Activated CD8-positive, alpha-beta memory T cell treated with anti-CD3 and anti-CD28 coated beads for 1 hour (primary cell): ENCODE results near the gene ZNF367.
"Not testable (repeated sequence)": the region's sequence is repeated elsewhere in the genome, so short reads cannot be mapped to it uniquely, and the experiment has no call there.

Experiments
- DNase-seq, 2 donors: peaks; one replicate each; pipeline ENCODE4 v3.0.0-alpha.2; 2020; ENCODE audit warnings: low read depth in 1 of 2; ENCODE audit errors: extremely low read depth in 1 of 2

Gene ZNF367

GRCh38 chr9:96400132-96400910 lies 17.8 kb downstream of the ZNF367 start:
- DNase-seq, result no peak

DNA sequence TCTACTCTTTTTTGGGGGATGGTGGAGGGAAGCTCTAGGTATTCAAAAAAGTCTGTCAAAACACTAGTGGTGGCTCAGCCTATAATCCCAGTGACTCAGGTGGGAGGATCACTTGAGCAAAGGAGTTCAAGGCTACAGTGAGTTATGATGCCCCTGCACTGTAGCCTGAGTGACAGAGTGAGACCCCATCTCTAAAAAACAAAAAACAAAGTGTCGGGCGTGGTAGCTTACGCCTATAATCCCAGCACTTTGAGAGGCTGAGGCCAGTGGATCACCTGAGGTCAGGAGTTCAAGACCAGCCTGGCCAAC lies 18.9 kb downstream of the ZNF367 start:
- no peak for DNase-seq

DNA sequence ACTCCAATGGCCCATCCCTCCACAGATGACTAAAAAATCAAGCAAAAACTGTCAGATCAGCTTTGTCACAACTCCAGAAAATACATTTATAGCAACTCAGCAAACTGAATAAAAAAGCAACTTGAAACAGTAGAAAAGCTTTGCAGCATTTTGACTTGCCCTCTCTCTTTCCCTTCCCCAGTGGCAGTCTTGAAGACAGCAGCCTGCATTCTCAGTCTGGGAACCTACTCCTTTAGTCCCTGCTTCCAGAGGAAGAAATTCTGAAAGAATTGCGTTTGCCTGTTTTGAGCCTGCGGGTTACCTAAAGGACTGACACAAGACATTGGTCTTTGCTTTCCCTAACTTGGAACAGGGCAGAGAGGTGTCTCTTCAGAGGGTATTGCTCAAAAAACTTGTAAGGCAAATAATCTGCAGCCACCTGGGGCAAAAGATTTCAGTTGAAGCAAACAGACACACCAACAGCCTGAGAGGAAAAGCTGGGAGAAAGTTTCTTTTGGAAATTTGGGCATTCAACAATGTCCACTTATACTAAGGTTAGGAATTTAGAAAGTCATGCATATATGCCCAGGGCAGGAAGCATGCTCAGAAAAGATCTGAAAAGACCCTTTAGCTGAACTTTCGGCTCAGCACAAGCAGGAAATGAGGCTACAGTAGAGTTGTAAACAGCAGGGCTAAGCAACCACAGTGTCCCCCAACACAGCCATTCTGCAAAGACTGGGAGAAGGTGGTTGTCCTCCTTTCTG lies 19.4 kb downstream of the ZNF367 start:
- DNase-seq, result no peak

GRCh38 chr9:96395964-96396363 lies 22.2 kb downstream of the ZNF367 start:
- DNase-seq, result no peak

- DNase-seq, result no peak
Observed at GRCh38 chr9:96394832-96395496, 23.2 kb downstream of the ZNF367 start.

DNA sequence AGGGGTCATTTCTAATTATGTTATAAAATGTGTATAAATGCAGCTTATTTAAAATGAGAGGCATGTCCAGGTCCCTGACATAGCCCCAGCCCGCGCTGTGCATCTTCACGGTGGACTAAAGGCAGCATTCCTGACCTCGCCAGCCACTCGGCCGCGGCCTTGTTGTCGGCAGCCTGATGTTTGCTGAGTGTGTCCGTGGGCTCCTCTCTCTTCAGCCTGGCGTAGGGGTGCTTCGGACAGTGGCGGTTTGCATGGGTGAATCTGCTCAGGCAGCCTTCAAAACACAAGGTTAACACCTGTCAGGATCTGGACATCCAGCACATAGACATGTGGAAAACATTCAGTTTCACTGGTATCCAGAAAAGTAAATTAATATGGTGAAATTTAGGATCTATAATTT lies 25.9 kb downstream of the ZNF367 start:
- no peak for DNase-seq

GRCh38 chr9:96391021-96391765 lies 27.0 kb downstream of the ZNF367 start:
- DNase-seq, result no peak

- DNase-seq, result no peak
Observed at GRCh38 chr9:96388144-96388543, 30.0 kb downstream of the ZNF367 start.

DNA sequence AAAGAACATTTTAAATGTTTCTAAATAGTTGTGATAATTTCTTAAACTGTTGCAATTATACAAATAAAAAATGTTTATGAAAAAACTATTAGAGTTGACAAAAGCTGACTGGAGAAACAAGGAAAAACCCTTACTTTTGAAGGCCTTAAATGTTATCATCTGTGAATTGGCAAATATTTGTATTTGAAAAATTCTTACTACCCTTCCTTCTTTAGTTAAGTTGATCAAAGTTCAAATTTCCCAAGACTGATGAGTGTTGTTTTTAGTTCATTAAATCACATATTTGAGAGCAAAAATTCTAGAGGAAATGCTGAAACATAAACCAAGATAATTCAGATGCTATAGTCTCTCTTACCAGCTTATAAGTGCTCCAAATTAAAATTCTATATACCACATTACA lies 32.0 kb downstream of the ZNF367 start:
- no peak for DNase-seq

DNA sequence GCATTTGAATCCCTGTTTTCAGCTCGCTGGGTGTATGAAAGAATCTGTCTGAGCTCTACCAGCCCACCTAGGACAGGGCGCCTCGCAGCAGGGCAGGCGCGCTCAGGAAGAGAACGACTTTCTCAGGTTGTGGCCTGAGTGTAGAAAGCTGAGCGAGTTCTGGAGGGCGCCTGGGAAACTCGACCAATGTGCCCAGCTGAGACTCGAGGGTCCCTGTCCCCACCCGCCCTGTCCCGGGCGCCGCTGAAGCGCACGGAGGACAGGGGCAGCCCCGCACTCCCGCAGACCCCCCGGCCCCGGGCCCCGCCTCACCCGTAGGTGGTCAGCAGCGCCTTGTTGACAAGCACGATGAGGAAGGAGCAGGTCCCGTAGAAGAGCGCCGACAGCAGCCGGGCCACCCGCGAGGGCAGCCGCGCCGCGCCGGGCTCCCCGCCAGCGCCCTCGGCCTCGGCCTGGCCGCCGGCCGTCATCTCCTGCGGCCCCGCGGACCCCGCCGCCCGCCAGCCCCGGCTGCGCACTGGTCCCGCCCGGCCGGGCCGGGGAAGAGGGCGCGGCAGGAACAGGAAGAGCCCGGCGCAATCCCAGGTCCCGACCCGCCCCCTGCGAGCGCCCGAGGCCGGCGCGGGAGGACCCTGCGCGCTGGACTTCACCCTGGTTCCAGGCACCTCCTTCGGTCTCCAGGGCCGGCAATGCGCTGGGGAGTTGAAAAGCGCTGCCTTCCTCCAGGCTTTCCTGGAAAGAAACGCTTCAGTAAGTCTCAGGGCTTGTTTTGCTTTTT lies 34.8 kb downstream of the ZNF367 start, which contains the start of gene SLC35D2:
Gene SLC35D2, minus strand, starts transcription at position 547 of the 778 bp plus-strand sequence. Its CDS starts 77 bp downstream, at position 470.
- peak in 1 of 2 donors; percentile 1 for DNase-seq

DNA sequence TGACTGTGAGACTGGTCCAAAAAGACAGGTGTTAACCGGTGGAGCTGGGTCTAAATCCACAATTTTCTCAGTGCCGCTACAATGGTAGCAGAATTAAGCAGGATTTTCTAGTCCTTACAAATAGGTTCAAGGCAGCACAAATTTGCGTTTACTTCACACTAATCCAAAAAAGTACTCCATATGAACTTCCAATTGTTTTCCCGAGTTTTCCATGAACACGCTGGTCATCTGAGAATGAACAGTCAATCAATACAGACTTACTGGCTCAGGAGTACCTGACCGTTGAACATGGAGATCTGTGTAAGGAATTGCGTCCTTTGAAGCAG lies 35.4 kb downstream of the ZNF367 start:
- DNase-seq, result no peak

DNA sequence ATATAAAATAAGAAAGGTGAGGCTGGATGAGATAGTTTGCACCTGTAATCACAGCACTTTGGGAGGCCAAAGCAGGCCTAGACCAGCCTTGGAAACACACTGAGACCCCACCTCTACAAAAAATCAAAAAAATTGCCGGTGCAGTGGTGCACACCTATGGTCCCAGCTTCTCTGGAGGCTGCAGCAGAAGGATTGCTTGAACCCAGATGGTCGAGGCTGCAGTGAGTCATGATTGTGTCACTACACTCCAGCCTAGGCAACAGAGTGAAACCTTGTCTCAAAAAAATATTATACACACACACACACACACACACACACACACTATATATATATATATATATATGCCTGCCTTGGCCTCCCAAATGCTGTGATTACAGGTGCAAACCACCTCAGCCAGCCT lies 36.0 kb downstream of the ZNF367 start:
- DNase-seq, result no peak

GRCh38 chr9:96381696-96382095 lies 36.5 kb downstream of the ZNF367 start:
- no peak for DNase-seq

GRCh38 chr9:96381125-96381524 lies 37.0 kb downstream of the ZNF367 start:
- DNase-seq, result no peak

DNA sequence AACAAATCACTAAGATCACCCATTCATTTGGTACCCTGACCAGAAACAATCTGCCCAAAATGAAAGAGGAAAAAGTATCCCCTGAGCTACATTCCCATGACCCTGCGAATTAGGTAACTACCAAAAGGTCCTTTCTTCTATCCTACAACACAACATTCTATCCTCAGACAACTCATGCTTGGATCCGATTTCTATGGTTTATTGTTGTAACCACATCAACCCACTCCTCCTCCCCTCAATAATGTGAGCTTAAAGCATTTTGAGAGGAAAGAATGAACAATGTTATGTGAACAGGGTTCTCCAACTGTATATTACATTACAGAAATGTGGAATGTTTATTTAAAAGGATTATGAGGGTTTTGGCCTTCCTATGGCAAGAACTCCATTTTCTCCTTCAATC lies 38.7 kb downstream of the ZNF367 start:
- DNase-seq, result no peak

- no peak for DNase-seq
Observed at GRCh38 chr9:96378187-96378586, 40.0 kb downstream of the ZNF367 start.

DNA sequence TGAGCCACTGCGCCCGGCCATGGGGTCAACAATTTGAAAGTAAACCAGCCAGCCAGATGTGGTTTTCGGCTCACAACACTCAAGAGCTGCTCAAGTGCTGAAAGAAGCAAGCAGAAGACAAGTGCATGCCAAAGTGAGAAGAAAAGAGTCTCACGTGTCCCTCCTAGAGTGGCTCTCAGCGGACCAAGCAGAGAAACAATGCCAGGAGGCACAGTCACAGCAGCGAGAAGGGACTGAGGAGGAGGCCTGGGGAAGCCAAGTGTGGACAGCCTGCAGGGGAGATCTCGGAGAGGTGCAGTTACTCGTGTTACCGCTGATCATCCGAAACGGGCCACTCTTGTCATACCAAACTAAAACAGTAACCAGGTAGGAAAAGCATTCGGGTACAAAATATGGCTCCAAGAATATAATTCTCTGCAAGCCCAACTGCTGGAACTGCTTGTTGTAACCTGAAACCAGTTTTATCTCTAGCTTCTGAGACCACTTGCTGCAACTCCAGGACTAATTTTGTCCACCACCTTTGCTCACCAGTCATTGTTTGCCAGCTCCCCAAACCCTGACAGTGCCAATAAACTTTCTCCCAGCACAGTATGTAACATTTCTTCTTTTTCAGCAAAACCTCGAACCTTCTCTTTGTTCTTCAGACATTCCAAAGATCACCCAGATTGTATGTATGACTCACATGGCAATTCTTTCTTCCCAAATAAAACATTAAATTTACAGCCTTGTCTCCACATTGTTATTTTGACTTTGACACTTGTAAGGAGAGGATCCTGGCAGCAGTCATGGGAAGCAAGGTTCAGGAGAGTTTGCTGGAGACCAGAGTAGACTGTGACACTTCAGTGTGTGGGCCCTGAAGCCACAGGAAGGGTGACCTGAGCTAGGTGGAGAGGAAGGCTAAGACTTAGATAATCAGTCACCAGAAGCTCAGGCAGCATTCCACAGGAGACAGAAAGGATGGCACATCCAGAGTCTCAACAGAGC lies 41.0 kb downstream of the ZNF367 start:
- DNase-seq, result no peak

DNA sequence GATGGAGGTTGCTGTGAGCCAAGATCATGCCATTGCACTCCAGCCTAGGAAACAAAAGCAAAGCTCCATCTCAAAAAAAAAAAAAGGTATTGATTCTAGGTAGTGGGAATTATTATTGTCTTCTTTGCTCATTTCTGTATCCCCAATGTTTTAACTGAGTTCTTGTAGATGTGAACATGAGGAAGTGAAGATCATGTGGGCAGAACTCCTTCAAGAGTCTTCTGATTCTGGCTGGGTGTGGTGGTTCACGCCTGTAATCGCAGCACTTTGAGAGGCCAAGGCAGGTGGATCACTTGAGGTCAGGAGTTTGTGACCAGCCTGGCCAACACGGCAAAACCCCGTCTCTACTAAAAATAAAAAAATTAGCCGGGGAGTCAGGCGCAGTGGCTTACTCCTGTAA lies 42.7 kb downstream of the ZNF367 start:
- DNase-seq, result not testable (repeated sequence)

DNA sequence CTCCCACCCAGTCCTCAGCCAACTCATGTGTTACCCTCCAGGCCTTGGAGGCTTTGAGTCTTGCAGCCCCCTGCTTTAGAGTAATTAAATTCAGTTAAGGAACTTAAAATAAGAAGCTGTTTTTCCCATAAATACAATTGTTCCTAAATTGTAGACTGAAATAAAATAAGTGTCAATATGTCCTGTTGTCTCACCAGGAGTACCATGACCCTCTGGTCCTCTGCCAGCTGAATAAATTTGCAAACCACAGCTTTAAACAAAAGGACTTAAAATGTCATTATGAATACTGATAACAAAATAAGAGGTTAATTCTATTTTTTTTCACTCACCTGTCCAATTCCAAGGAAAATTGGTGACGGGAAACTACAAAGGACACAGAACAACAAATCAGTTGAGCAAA lies 50.2 kb downstream of the ZNF367 start:
- DNase-seq, result no peak
